Thoracic aorta (tissue), 2 donors: ENCODE data around the gene C3orf20. TPM values are rescaled to one million over a fixed set of nuclear protein-coding genes. Genes with fewer than 3 reads are reported as not detected.

ENCODE experiments used
- ATAC-seq: fragments of 150-250 bp; one replicate; pipeline ENCODE4 v1.8.0; 2017; ENCODE audit warnings: low read depth; ENCODE audit not compliant: insufficient number of reproducible peaks, low FRiP score
- DNase-seq: peaks from one replicate; pipeline ENCODE4 v3.0.0-alpha.2; 2020; ENCODE audit warnings: low spot score
- H3K27ac ChIP-seq, 2 donors: fragments of 200-600 bp; sonication (generic); 1 replicate in 1 of 2; 2 replicates in 1 of 2; pipeline ENCODE4 v1.5.1; 2016; ENCODE audit warnings: mild to moderate bottlenecking in 2 of 2, moderate library complexity in 2 of 2
- H3K27me3 ChIP-seq: fragments of 200-600 bp; sonication (generic); replicated peaks from 2 replicates; pipeline ENCODE4 v1.6.0; 2016; ENCODE audit warnings: mild to moderate bottlenecking; ENCODE audit not compliant: insufficient read depth
- H3K36me3 ChIP-seq: fragments of 200-600 bp; sonication (generic); one replicate; pipeline ENCODE4 v1.5.1; 2016
- H3K4me1 ChIP-seq, 2 donors: fragments of 200-600 bp; sonication (generic); 1 replicate in 1 of 2; 2 replicates in 1 of 2; pipeline versions ENCODE4 v1.5.1 to v1.6.0; 2016; ENCODE audit warnings: low read depth in 2 of 2, mild to moderate bottlenecking in 1 of 2; ENCODE audit not compliant: control insufficient read depth in 1 of 2
- H3K4me3 ChIP-seq: fragments of 200-600 bp; sonication (generic); 2 replicates; pipeline ENCODE4 v1.5.1; 2016; ENCODE audit warnings: mild to moderate bottlenecking
- H3K9me3 ChIP-seq: fragments of 200-600 bp; sonication (generic); 2 replicates; pipeline ENCODE4 v1.5.1; 2016
- total RNA-seq, 2 donors: library from RNA; depleted of rRNA; stranded (reverse); fragments of >200 nt; gene quantifications; one replicate each; pipeline versions ENCODE4 v1.1.0 to v1.2.3, GENCODE V29; 2016
- TF ChIP-seq, protein P1 (sequence below): fragments of 200-600 bp; sonication (generic); IDR thresholded peaks from one replicate; pipeline ENCODE4 v1.5.1; 2019; ENCODE audit warnings: antibody characterized with exemption

C3orf20 gene
- total RNA-seq, 2 donors from 2014 or later = not detected

GRCh38 chr3:14726441-14726780 is 51.5 kb downstream of the C3orf20 start:
- H3K4me3 ChIP-seq = no peak overlapping the region
- ATAC-seq (no peak), DNase-seq (no peak)
- H3K9me3 ChIP-seq = no peaks in the 10 kb centered on the region
- no peaks in the 10 kb centered on the region for H3K36me3 ChIP-seq
- no peaks in the 10 kb centered on the region for H3K27me3 ChIP-seq
- H3K4me1 ChIP-seq = peaks cover 9 to 30% of the 10 kb centered on the region in 2 donors
- TF ChIP-seq, protein P1, sequence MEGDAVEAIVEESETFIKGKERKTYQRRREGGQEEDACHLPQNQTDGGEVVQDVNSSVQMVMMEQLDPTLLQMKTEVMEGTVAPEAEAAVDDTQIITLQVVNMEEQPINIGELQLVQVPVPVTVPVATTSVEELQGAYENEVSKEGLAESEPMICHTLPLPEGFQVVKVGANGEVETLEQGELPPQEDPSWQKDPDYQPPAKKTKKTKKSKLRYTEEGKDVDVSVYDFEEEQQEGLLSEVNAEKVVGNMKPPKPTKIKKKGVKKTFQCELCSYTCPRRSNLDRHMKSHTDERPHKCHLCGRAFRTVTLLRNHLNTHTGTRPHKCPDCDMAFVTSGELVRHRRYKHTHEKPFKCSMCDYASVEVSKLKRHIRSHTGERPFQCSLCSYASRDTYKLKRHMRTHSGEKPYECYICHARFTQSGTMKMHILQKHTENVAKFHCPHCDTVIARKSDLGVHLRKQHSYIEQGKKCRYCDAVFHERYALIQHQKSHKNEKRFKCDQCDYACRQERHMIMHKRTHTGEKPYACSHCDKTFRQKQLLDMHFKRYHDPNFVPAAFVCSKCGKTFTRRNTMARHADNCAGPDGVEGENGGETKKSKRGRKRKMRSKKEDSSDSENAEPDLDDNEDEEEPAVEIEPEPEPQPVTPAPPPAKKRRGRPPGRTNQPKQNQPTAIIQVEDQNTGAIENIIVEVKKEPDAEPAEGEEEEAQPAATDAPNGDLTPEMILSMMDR = no peak
- no peak overlapping the region for H3K27ac ChIP-seq

DNA sequence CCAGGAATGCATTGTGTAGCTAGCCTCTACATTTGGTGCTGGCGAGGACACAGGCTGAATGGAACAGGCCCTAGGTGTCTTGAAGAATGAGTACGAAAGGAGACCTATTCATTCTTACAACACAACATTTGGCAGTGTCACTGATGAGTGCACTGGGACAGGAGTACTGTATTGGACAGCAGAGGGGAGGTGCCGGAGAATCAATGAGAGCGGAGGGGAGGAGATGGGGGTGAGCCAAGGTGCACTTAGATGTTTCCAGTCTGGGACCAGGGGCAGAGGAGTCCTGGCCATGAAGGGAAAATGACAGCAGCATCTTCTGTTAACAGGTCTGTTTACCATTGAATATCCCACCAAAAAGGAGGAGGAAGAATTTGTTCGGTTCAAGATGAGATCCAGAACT is 53.2 kb downstream of the C3orf20 start:
- ATAC-seq (no peak), DNase-seq (no peak)
- H3K36me3 ChIP-seq = no peaks in the 10 kb centered on the region
- peaks cover 9 to 34% of the 10 kb centered on the region in 2 donors for H3K4me1 ChIP-seq
- no peak overlapping the region for H3K4me3 ChIP-seq
- no peaks in the 10 kb centered on the region for H3K9me3 ChIP-seq
- H3K27ac ChIP-seq = no peak overlapping the region
- TF ChIP-seq, protein P1 = no peak
- H3K27me3 ChIP-seq = no peaks in the 10 kb centered on the region

DNA sequence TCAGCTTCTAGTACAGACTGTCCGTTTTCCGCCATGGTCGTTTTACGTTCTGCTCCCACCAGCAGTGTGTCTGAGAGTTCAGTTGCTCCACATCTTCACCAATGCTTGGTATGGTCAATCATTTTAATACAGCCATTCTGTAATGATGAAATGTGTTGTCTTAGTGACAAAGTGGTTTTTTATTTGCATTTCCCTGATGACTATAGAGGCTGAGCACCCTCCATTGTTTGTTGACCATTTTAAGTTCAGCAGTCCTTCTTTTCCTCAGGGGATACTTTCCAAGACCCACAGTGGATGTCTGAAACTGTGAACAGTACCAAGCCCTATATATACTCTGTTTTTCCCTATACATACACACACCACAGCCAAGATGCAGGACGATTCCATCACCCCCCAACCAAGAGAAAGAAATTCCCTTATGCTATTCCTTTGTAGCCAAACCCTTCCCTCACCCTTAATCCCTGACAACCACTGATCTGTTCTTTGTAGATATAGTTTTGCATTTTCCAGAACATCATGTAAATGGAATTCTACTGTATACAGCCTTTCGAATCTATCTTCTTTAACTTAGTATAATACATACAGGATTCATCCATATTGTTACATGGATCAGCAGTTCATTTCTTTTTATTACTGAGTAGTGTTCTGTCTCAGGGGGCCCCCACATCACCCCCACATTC is 55.9 kb downstream of the C3orf20 start:
- no peak for ATAC-seq
- H3K36me3 ChIP-seq = no peaks in the 10 kb centered on the region
- no peak for DNase-seq
- no peaks in the 10 kb centered on the region for H3K9me3 ChIP-seq
- TF ChIP-seq, protein P1 = no peak
- peaks cover 0 to 15% of the 10 kb centered on the region in 2 donors for H3K4me1 ChIP-seq
- no peaks in the 10 kb centered on the region for H3K27me3 ChIP-seq
- no peak overlapping the region for H3K27ac ChIP-seq
- H3K4me3 ChIP-seq = no peak overlapping the region

DNA sequence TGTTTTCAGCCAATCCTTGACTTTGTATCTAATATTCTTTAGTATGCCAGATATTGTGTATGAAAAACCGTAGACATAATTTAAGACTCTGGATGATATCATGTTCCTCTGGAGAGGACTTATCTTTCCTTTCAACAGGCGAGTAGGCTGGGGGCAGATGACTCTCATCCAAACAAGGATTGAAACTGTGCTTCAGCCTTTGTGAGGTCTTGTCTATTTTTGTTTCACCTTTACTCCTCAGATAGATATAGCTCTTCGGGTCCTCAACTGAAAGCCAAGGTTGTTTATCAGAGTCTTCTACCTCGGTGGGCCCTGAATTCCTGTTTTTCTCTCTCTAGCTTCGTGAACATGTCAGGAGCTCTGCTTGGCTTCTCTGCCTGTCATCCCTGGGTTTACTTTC is 66.0 kb downstream of the C3orf20 start:
- Histone ChIP-seq H3K36me3 (no peaks in the 10 kb centered on the region), H3K27ac (no peak overlapping the region), H3K4me1 (no peaks in the 10 kb centered on the region), H3K9me3 (no peaks in the 10 kb centered on the region), H3K4me3 (no peak overlapping the region), H3K27me3 (no peaks in the 10 kb centered on the region)
- no peak for ATAC-seq
- TF ChIP-seq, protein P1 = no peak
- DNase-seq = no peak

DNA sequence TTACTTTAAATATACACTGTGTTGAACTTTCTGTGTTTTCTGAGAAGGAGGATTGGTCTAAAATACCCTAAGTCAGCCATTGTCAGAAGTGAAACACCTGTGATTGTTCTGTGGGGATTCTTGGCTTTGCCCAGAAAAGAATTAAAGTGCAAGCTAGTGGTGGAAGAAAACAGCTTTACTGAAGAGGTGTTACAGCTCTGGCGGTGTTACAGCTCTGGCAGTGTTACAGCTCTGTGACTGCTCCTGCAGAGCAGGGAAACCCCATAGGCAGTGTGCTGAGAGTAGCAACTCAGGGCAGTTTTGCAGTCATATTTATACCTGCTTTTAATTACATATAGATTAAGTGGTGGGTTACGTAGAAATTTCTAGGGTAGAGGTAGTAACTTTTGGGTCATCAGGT is 66.6 kb downstream of the C3orf20 start:
- no peak overlapping the region for H3K27ac ChIP-seq

More for the DNA sequence above, 66.6 kb downstream of the C3orf20 start:
- H3K9me3 ChIP-seq = no peaks in the 10 kb centered on the region
- no peaks in the 10 kb centered on the region for H3K36me3 ChIP-seq
- no peak overlapping the region for H3K4me3 ChIP-seq
- TF ChIP-seq, protein P1 = no peak
- no peaks in the 10 kb centered on the region for H3K4me1 ChIP-seq
- no peak for ATAC-seq
- no peaks in the 10 kb centered on the region for H3K27me3 ChIP-seq
- DNase-seq = no peak
